Kidney epithelial cell (primary cell): ENCODE results near the gene SOHLH2. TPM values are rescaled to one million over a fixed set of nuclear protein-coding genes. Genes with fewer than 3 reads are reported as not detected.

Experiments used
- DNase-seq: peaks from one replicate; pipeline ENCODE4 v3.0.0-alpha.2; 2010; ENCODE audit warnings: low read depth
- H3K27me3 ChIP-seq: 2 replicates; pipeline ENCODE4 v1.6.0; 2011; ENCODE audit warnings: low read length; ENCODE audit not compliant: control insufficient read depth, insufficient read depth
- H3K36me3 ChIP-seq: 2 replicates; pipeline ENCODE4 v1.5.1; 2011; ENCODE audit warnings: low read length; ENCODE audit not compliant: control insufficient read depth, insufficient read depth
- H3K4me3 ChIP-seq: 2 replicates; pipeline ENCODE4 v1.5.1; 2011; ENCODE audit warnings: low read depth, mild to moderate bottlenecking, control low read depth, low read length
- total RNA-seq: library from RNA; depleted of rRNA; stranded (reverse); fragments of >200 nt; gene quantifications from 2 replicates; pipeline ENCODE4 v1.2.3, GENCODE V29; 2015
- TF ChIP-seq, protein P1 (sequence below): IDR thresholded peaks from 2 replicates; pipeline ENCODE4 v1.5.1; 2011; ENCODE audit warnings: mild to moderate bottlenecking, moderate library complexity, low read length, control low read depth, inconsistent platforms; ENCODE audit not compliant: insufficient read depth, poor library complexity, severe bottlenecking

SOHLH2 gene
- total RNA-seq, 1 donor from 2014 or later = not detected

GRCh38 chr13:36148446-36148845 lies 65.9 kb downstream of the SOHLH2 start:
- no peak overlapping the region for H3K4me3 ChIP-seq
- TF ChIP-seq, protein P1, sequence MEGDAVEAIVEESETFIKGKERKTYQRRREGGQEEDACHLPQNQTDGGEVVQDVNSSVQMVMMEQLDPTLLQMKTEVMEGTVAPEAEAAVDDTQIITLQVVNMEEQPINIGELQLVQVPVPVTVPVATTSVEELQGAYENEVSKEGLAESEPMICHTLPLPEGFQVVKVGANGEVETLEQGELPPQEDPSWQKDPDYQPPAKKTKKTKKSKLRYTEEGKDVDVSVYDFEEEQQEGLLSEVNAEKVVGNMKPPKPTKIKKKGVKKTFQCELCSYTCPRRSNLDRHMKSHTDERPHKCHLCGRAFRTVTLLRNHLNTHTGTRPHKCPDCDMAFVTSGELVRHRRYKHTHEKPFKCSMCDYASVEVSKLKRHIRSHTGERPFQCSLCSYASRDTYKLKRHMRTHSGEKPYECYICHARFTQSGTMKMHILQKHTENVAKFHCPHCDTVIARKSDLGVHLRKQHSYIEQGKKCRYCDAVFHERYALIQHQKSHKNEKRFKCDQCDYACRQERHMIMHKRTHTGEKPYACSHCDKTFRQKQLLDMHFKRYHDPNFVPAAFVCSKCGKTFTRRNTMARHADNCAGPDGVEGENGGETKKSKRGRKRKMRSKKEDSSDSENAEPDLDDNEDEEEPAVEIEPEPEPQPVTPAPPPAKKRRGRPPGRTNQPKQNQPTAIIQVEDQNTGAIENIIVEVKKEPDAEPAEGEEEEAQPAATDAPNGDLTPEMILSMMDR = no peak
- no peaks in the 10 kb centered on the region for H3K27me3 ChIP-seq
- no peaks in the 10 kb centered on the region for H3K36me3 ChIP-seq
- DNase-seq = no peak

- no peak for DNase-seq
- H3K36me3 ChIP-seq = no peaks in the 10 kb centered on the region
- no peaks in the 10 kb centered on the region for H3K27me3 ChIP-seq
- H3K4me3 ChIP-seq = no peak overlapping the region
- TF ChIP-seq, protein P1 = no peak
These were observed 67.0 kb downstream of the SOHLH2 start for GRCh38 chr13:36147330-36147729.

DNA sequence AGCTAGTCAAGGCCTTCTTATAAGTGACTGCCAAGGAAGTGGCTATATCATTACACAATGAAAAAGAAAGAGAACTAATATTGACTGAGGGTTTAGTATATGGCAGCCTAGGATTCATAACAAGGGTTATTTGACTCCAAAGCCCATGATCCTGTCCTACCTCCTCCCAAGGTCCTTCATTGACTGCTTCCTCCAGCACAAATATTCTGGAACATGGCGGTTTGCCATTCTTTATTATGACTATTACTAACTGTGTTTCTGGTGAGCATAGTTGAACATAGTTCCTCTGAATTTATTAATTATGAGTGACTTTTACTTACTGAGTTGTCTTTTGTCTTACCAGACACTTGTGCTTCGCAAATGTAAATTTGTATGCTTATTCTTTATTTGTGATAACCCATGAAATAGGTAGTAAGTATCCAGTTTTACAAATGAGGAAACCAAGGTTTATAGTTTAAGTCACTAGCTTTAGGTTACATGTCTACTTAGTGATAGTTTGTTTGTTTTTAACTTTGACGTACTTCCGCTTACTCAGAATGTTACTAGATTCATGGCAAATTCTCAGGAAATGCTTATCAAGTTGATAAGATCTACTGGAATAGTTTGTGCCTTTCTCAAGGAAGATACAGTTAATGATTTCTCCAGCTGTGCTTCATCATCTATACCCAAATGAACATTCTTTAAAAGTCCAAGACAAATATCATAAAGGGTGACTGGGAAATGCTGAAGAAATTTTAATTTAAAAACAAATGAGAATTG lies 67.7 kb downstream of the SOHLH2 start:
- Histone ChIP-seq H3K27me3 (no peaks in the 10 kb centered on the region), H3K36me3 (no peaks in the 10 kb centered on the region), H3K4me3 (no peak overlapping the region)
- DNase-seq = no peak
- TF ChIP-seq, protein P1 = no peak

DNA sequence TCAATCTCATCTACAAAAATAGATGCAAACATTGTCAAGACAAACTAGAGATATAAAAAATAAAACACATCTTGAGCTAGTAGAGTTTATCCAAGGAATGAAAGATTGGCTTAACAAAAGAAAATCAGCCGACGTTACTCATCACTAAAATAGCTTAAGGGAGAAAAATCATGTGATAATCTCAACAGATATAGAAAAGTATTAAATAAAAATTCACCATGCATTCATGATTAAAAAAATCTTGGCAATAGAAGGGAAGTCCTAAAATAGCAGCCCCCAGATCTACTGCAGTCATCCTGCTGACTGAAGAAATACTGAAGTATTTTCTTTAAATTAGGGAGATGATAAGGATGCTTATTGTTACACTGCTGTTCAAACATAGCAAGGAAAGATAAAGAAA lies 70.6 kb downstream of the SOHLH2 start:
- no peaks in the 10 kb centered on the region for H3K27me3 ChIP-seq
- TF ChIP-seq, protein P1 = no peak
- no peaks in the 10 kb centered on the region for H3K36me3 ChIP-seq
- no peak overlapping the region for H3K4me3 ChIP-seq
- no peak for DNase-seq

GRCh38 chr13:36142735-36143134 lies 71.6 kb downstream of the SOHLH2 start:
- TF ChIP-seq, protein P1 = no peak
- no peak for DNase-seq
- H3K36me3 ChIP-seq = no peaks in the 10 kb centered on the region
- H3K4me3 ChIP-seq = no peak overlapping the region
- no peaks in the 10 kb centered on the region for H3K27me3 ChIP-seq

GRCh38 chr13:36135876-36136275 lies 78.5 kb downstream of the SOHLH2 start:
- peaks cover 2% of the 10 kb centered on the region for H3K27me3 ChIP-seq
- TF ChIP-seq, protein P1 = no peak
- H3K36me3 ChIP-seq = no peaks in the 10 kb centered on the region
- no peak overlapping the region for H3K4me3 ChIP-seq
- no peak for DNase-seq
